Immature natural killer cell (primary cell): Measurements from ENCODE around the gene CARM1. TPM values are rescaled to one million over a fixed set of nuclear protein-coding genes. Genes with fewer than 3 reads are reported as not detected.
"Not testable (repeated sequence)": the region's sequence is repeated elsewhere in the genome, so short reads cannot be mapped to it uniquely, and the experiment has no call there.

Experiments used
- DNase-seq, 3 donors: peaks; one replicate each; pipeline ENCODE4 v3.0.0; 2022; ENCODE audit warnings: mixed read lengths in 1 of 3
- H3K27ac Mint-ChIP-seq, 6 donors: one replicate each; pipeline ENCODE4 v1.8.0; 2020; ENCODE audit warnings: mixed read lengths in 6 of 6, mild to moderate bottlenecking in 5 of 6, inconsistent platforms in 4 of 6, moderate library complexity in 3 of 6
- H3K27me3 Mint-ChIP-seq, 3 donors: one replicate each; pipeline ENCODE4 v1.8.0; 2020 to 2021; ENCODE audit warnings: low read depth in 3 of 3, mild to moderate bottlenecking in 3 of 3, mixed read lengths in 3 of 3, moderate library complexity in 3 of 3, inconsistent platforms in 1 of 3
- H3K36me3 Mint-ChIP-seq, 3 donors: one replicate each; pipeline ENCODE4 v1.8.0; 2020; ENCODE audit warnings: mixed read lengths in 3 of 3, inconsistent platforms in 2 of 3, mild to moderate bottlenecking in 2 of 3
- H3K4me1 Mint-ChIP-seq, 2 donors: one replicate each; pipeline ENCODE4 v1.8.0; 2020; ENCODE audit warnings: inconsistent platforms in 2 of 2, mild to moderate bottlenecking in 2 of 2, mixed read lengths in 2 of 2, moderate library complexity in 1 of 2
- H3K4me3 Mint-ChIP-seq, 5 donors: one replicate each; pipeline ENCODE4 v1.8.0; 2020; ENCODE audit warnings: mild to moderate bottlenecking in 5 of 5, mixed read lengths in 5 of 5, inconsistent platforms in 3 of 5, moderate library complexity in 3 of 5
- H3K9me3 Mint-ChIP-seq, 6 donors: one replicate each; pipeline ENCODE4 v1.8.0; 2020; ENCODE audit warnings: mild to moderate bottlenecking in 6 of 6, mixed read lengths in 6 of 6, inconsistent platforms in 4 of 6, moderate library complexity in 3 of 6
- polyA plus RNA-seq, 3 donors: library from polyadenylated mRNA; unstranded; fragments of 300-500 nt; fragmentation: Illumina TruSeq; gene quantifications; one replicate each; pipeline ENCODE4 v1.2.3, GENCODE V29; 2021

The CARM1 gene
- polyA plus RNA-seq, 3 donors from 2014 or later, result 0.26 to 0.83 (median 0.29) TPM

- no peak overlapping the region for H3K27ac Mint-ChIP-seq
- H3K9me3 Mint-ChIP-seq, result no peaks in the 10 kb centered on the region
- no peak overlapping the region for H3K4me3 Mint-ChIP-seq
- peaks cover 0 to 8% (median 0%) of the 10 kb centered on the region in 3 donors for H3K36me3 Mint-ChIP-seq
- no peak for DNase-seq
- peaks cover 4 to 7% (median 5%) of the 10 kb centered on the region in 3 donors for H3K27me3 Mint-ChIP-seq
- peaks cover 15 to 17% of the 10 kb centered on the region in 2 donors for H3K4me1 Mint-ChIP-seq
Observed at GRCh38 chr19:10924597-10924996, 53.2 kb downstream of the CARM1 start.

DNA sequence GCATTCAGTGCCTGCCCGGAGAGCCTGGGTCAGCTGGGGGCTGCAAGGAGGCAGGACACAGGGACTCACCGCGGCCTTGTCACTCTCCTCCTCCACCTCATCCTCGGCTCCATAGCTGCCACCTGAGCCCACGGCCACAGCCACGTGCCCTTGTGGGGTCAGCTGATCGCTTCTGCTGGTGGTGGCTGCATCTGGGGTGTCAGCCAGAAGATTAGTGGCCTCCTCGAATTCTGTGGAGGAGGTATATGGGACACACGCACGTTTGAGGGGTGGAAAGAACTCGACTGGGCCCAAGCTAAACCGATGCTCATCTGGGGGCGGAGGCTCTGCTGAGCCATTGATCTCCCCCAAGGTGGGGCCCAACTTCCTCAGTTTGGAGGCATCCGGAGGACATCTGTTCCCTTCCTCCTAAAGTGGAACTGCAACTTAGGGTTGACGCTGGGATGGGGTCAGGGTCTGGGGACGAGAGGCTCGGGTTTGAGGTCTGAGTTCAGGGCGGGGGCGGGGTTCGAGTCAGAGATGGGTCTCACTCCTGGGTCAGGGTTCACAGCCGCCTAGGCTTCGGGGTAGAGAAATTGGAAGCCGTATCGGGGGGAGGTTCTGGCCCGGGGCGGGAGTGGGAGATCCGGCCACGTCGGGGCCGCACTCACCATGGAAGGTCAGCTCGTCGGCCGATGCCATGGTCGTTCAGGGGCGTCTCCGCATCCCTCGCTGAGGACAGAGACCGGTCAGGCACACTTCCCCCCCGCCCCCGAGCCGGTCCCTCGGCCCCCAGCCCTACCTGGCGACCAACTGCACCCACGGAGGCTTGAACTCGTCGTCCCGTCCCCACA lies 56.6 kb downstream of the CARM1 start:
- peak overlapping the region; percentile 90 to 94 (median 93) for H3K4me3 Mint-ChIP-seq
- peak overlapping the region; percentile 77 to 91 (median 90) for H3K27ac Mint-ChIP-seq
- no peaks in the 10 kb centered on the region for H3K9me3 Mint-ChIP-seq
- DNase-seq, result no peak
- peaks cover 0 to 5% (median 0%) of the 10 kb centered on the region in 3 donors for H3K36me3 Mint-ChIP-seq
- peaks cover 3 to 7% (median 4%) of the 10 kb centered on the region in 3 donors for H3K27me3 Mint-ChIP-seq
- peaks cover 28 to 29% of the 10 kb centered on the region in 2 donors for H3K4me1 Mint-ChIP-seq

GRCh38 chr19:10928563-10929401 lies 57.4 kb downstream of the CARM1 start, which contains the start of the genes TIMM29 and YIPF2:
TIMM29 (plus strand) TSS chr19:10928811; CDS start chr19:10928823, 12 bp downstream.
YIPF2 (minus strand) TSS chr19:10928639; CDS start chr19:10928410, 229 bp downstream.
- Mint-ChIP-seq H3K4me1 (peaks cover 28 to 29% of the 10 kb centered on the region in 2 donors), H3K9me3 (no peaks in the 10 kb centered on the region), H3K4me3 (peak within 1 kb of the TSS; percentile 90 to 94 (median 93))

GRCh38 chr19:10929402-10929794 lies 58.0 kb downstream of the CARM1 start:
- peaks cover 3 to 7% (median 4%) of the 10 kb centered on the region in 3 donors for H3K27me3 Mint-ChIP-seq

More at GRCh38 chr19:10928563-10929401, 57.4 kb downstream of the CARM1 start, which contains the start of the genes TIMM29 and YIPF2:
- Mint-ChIP-seq H3K27ac (peak within 1 kb of the TSS; percentile 77 to 92 (median 90)), H3K36me3 (peaks cover 0 to 5% (median 0%) of the 10 kb centered on the region in 3 donors), H3K27me3 (peaks cover 3 to 7% (median 4%) of the 10 kb centered on the region in 3 donors)
- DNase-seq, result peak; percentile 87 to 91 (median 90)

GRCh38 chr19:10935371-10936059 lies 64.2 kb downstream of the CARM1 start:
- Mint-ChIP-seq H3K27ac (no peak overlapping the region), H3K4me1 (peaks cover 10 to 14% of the 10 kb centered on the region in 2 donors), H3K9me3 (no peaks in the 10 kb centered on the region), H3K36me3 (no peaks in the 10 kb centered on the region), H3K4me3 (no peak overlapping the region), H3K27me3 (no peaks in the 10 kb centered on the region)
- no peak for DNase-seq

More at GRCh38 chr19:10929402-10929794, 58.0 kb downstream of the CARM1 start:
- peak overlapping the region; percentile 73 to 94 (median 82) for H3K4me3 Mint-ChIP-seq
- peaks cover 0 to 5% (median 0%) of the 10 kb centered on the region in 3 donors for H3K36me3 Mint-ChIP-seq
- no peak for DNase-seq
- H3K4me1 Mint-ChIP-seq, result peaks cover 28 to 29% of the 10 kb centered on the region in 2 donors
- peak overlapping the region in 4 of 6 donors; percentile 64 to 83 (median 68) for H3K27ac Mint-ChIP-seq
- no peaks in the 10 kb centered on the region for H3K9me3 Mint-ChIP-seq

GRCh38 chr19:10936661-10937084 lies 65.3 kb downstream of the CARM1 start:
- DNase-seq, result peak; percentile 47 to 56 (median 53)
- H3K4me3 Mint-ChIP-seq, result no peak overlapping the region
- H3K36me3 Mint-ChIP-seq, result no peaks in the 10 kb centered on the region
- no peaks in the 10 kb centered on the region for H3K27me3 Mint-ChIP-seq
- no peak overlapping the region for H3K27ac Mint-ChIP-seq
- H3K9me3 Mint-ChIP-seq, result no peaks in the 10 kb centered on the region
- peaks cover 6 to 10% of the 10 kb centered on the region in 2 donors for H3K4me1 Mint-ChIP-seq

DNA sequence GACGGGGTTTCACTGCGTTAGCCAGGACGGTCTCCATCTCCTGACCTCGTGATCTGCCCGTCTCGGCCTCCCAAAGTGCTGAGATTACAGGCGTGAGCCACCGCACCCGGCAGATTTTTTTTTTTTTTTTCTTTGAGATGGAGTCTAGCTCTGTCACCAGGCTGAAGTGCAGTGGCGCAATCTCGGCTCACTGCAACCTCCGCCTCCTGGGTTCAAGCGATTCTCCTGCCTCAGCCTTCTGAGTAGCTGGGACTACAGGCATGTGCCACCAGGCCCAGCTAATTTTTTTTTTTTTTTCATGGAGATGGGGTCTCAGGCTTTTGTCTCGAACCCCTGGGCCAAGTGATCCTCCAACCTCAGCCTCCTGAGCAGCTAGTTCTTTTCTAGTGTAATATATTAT lies 70.3 kb downstream of the CARM1 start:
- H3K4me1 Mint-ChIP-seq, DNase-seq, H3K9me3 Mint-ChIP-seq, H3K36me3 Mint-ChIP-seq, H3K27me3 Mint-ChIP-seq, H3K4me3 Mint-ChIP-seq, H3K27ac Mint-ChIP-seq: not testable (repeated sequence)

DNA sequence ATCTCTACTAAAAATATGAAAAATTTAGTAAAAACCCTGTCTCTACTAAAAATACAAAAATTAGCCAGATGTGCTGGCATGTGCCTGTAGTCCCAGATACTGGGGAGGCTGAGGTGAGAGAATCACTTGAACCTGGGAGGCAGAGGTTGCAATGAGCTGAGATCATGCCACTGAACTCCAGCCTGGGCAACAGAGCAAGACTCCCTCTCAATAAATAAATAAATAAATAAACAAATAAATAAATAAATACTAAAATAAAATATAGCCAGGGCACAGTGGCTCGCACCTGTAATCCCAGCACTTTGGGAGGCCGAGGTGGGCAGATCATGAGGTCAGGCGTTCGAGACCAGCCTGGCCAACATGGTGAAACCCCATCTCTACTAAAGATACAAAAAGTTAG lies 72.1 kb downstream of the CARM1 start:
- not testable (repeated sequence) for H3K36me3 Mint-ChIP-seq, H3K27me3 Mint-ChIP-seq, H3K9me3 Mint-ChIP-seq

DNA sequence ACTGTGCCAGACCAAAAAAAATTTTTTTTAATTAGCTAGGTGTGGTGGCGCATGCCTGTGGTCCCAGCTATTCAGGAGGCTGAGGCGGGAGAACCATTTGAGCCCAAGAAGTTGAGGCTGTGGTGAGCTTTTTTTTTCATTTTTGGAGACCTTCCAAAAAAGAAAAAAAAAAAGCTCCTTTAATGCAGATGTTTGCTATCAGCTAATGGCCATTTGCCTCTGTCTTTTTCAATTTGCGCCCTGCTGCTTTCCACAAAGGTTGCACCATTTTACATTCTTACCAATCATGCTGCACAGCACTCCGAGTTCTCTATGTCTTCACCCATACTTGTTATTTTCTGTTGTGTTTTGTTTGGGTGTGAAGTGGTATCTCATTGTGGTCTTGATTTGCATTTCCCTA lies 73.9 kb downstream of the CARM1 start:
- H3K4me3 Mint-ChIP-seq, result no peak overlapping the region
- peaks cover 4 to 6% of the 10 kb centered on the region in 2 donors for H3K4me1 Mint-ChIP-seq
- H3K27me3 Mint-ChIP-seq, result no peaks in the 10 kb centered on the region
- no peaks in the 10 kb centered on the region for H3K9me3 Mint-ChIP-seq
- DNase-seq, result no peak
- H3K27ac Mint-ChIP-seq, result no peak overlapping the region
- no peaks in the 10 kb centered on the region for H3K36me3 Mint-ChIP-seq

More for the DNA sequence above, 72.1 kb downstream of the CARM1 start:
- not testable (repeated sequence) for H3K27ac Mint-ChIP-seq, H3K4me1 Mint-ChIP-seq, DNase-seq, H3K4me3 Mint-ChIP-seq

- Mint-ChIP-seq H3K27ac (no peak overlapping the region), H3K36me3 (no peaks in the 10 kb centered on the region), H3K9me3 (no peaks in the 10 kb centered on the region)
Observed at GRCh38 chr19:10946958-10947657, 75.8 kb downstream of the CARM1 start.

GRCh38 chr19:10952809-10953208 lies 81.5 kb downstream of the CARM1 start:
- Mint-ChIP-seq H3K9me3 (no peaks in the 10 kb centered on the region), H3K27me3 (peaks cover 0 to 2% (median 0%) of the 10 kb centered on the region in 3 donors), H3K27ac (no peak overlapping the region), H3K4me3 (no peak overlapping the region), H3K4me1 (no peaks in the 10 kb centered on the region), H3K36me3 (no peaks in the 10 kb centered on the region)
- DNase-seq, result no peak

More at GRCh38 chr19:10946958-10947657, 75.8 kb downstream of the CARM1 start:
- peaks cover 3% of the 10 kb centered on the region in 2 donors for H3K4me1 Mint-ChIP-seq
- DNase-seq, result no peak
- no peaks in the 10 kb centered on the region for H3K27me3 Mint-ChIP-seq
- H3K4me3 Mint-ChIP-seq, result no peak overlapping the region

DNA sequence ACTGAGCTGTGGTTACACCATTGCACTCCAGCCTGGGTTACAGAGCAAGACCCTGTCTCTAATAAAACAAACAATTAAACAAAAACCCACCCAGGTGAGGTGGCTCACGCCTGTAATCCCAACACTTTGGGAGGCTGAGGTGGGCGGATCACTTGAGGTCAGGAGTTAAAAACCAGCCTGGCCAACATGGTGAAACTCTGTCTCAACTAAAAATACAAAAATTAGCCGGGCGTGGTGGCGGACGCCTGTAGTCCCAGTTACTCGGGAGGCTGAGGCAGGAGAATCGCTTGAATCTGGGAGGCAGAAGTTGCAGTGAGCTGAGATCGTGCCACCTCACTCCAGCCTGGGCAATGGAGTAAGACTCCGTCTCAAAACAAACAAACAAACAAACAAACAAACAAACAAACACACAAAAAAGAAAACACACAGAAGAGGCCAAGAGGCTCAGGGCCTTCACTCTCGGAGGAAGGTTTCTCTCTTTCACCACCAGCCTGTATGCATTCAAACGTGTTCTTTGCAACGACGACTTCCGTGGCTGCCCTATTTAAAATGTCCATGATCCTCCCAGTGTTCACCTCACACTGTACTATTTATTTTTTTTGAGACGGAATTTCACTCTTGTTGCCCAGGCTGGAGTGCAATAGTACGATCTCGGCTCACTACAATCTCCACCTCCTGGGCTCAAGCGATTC lies 88.1 kb downstream of the CARM1 start:
- Mint-ChIP-seq H3K27me3 (peaks cover 19 to 30% (median 20%) of the 10 kb centered on the region in 3 donors), H3K27ac (peak overlapping the region; percentile 55 to 92 (median 84)), H3K4me3 (peak overlapping the region in 4 of 5 donors; percentile 85 to 89 (median 86)), H3K4me1 (peaks cover 28 to 36% of the 10 kb centered on the region in 2 donors)
- not testable (repeated sequence) for H3K9me3 Mint-ChIP-seq, DNase-seq, H3K36me3 Mint-ChIP-seq
